ENCODE data around the gene NCOA7.

Gene NCOA7
- 45.0 to 102 (median 75.3) reads per million in 4 donors for total RNA-seq

- DNase-seq: peak; percentile 65 to 85 (median 72)
Measured at GRCh38 chr6:125790358-125791150, at the start of gene NCOA7. Gene NCOA7, plus strand, starts transcription at chr6:125790960. Its CDS starts 24,395 bp downstream, at chr6:125815355.

DNA sequence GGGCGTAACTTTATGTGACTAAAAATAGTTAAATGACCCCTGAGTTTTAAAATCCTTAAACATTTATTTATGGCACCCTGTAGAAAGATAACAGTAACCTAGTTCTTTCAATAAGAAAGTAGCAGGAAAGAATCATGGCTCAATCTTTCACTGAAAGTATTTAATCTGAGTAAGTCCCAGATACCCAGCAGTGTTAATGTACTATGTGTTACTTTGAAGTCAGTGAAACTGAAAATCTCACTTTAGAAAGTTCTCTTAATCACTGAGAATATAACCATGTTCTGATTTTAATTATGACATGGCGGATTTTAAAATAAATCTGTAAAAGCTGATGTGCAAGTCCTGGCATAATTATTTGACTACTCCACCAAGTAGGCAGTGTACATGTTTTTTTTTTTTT is 49.4 kb upstream of the NCOA7 start:
- no peak for DNase-seq

DNA sequence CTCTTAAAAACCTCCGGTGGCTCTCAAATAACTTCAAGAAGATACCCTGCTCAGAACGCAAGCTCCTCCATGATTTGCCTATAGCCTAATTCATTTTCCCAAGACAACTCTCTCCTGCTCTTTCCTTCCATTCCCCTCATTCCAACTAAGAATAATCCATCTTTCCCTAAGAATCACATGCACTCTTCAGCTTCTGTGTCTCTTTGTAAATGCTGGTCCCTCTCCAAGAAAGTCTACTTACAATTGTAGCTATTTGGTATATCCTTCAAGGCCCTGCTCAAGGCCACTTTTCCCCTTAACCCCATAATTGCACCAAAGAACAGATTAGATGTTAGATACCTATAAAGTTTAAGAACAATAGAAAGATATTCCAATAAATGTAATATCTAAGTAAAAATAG is 48.7 kb upstream of the NCOA7 start:
- no peak for DNase-seq

- no peak for DNase-seq
Measured at GRCh38 chr6:125742464-125743120, 48.2 kb upstream of the NCOA7 start.

- no peak for DNase-seq
Measured at GRCh38 chr6:125743604-125744003, 47.2 kb upstream of the NCOA7 start.

- no peak for DNase-seq
Measured at GRCh38 chr6:125745281-125746018, 45.3 kb upstream of the NCOA7 start.

GRCh38 chr6:125746019-125746414 is 44.7 kb upstream of the NCOA7 start:
- no peak for DNase-seq

DNA sequence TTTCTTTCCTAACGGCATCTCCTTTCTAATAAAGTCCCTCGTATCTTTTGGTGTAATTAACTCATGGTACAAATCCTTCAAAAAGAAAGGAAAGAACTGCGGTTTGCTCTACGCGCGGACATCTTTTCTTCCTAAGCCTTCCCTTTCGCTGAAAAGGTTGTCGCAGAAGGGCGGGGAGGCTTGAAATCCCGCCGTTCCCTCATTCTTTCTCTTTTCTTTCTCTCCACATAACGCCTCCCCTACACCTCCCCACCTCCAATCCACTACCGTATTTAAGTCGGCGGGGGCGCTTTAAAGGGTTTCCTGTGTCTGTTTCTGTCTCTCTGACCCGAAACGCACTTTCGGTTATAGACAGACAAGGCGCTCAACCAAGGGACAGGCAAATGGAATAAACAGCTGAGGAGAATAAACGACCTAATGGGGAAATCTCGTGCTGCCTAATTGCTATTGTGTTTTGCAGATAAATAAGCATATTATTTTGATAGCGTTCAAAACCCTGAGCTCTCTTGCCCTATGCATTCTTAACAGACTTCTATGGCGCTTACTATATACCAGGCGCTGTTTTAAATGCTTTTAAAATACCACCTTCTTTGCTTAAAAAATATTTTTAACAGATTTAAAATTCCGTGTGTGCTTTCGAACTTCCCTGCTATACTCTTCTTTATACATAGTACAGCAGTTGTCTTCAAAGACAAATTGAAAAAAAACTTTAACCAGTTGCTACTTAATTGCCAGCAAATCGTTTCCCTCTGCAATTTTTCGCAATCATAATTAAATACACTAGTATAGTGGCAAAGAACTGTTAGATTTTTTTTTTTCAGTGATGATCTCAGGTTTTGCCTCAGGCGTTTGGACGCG is 43.8 kb upstream of the NCOA7 start:
- DNase-seq: peak in 4 of 5 donors; percentile 56 to 70 (median 64)

GRCh38 chr6:125747589-125748405 is 43.0 kb upstream of the NCOA7 start:
- DNase-seq: peak in 3 of 5 donors; percentile 4 to 20 (median 19)

DNA sequence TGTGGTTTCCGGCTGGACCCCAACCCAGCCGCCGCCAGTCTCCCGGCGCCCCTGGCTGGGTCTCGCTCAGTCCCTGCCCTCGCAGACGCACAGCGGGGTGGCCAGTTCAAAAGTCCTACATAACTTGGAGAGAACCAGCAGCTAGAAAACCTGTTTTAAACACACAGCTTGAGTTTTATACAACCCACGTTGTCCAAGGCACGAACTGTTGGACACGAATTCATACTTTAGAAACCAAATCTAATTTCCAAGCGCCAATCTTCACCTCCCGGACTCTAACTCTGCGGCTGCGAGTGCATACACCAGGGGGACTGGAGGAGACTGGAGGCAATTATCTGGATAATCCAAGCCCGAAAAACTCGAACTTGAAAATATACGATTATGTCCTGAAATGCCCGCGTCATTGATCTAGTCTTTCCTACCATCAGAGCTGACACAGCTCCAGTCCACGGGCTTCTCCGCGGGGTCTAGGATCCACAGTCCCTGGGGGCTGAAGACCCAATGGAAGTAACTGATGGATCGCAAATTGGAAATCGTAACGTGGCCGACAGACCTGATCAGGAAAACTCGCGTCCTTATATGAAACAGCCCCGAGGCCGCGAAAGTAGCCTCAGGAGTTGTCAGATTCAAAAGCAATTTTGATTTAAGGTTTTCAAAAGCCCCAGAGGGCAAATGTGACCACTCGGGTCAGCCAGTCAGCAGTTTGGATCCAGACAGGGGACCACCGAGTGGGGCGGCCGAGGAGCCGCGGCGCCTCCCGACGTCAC is 42.2 kb upstream of the NCOA7 start:
- peak in 2 of 5 donors; percentile 6 to 8 for DNase-seq

- peak; percentile 62 to 85 (median 76) for DNase-seq
Measured at GRCh38 chr6:125749173-125749864, 41.4 kb upstream of the NCOA7 start, which contains the start of gene HEY2. Gene HEY2, plus strand, starts transcription at chr6:125749632. Its CDS starts 145 bp downstream, at chr6:125749777.

DNA sequence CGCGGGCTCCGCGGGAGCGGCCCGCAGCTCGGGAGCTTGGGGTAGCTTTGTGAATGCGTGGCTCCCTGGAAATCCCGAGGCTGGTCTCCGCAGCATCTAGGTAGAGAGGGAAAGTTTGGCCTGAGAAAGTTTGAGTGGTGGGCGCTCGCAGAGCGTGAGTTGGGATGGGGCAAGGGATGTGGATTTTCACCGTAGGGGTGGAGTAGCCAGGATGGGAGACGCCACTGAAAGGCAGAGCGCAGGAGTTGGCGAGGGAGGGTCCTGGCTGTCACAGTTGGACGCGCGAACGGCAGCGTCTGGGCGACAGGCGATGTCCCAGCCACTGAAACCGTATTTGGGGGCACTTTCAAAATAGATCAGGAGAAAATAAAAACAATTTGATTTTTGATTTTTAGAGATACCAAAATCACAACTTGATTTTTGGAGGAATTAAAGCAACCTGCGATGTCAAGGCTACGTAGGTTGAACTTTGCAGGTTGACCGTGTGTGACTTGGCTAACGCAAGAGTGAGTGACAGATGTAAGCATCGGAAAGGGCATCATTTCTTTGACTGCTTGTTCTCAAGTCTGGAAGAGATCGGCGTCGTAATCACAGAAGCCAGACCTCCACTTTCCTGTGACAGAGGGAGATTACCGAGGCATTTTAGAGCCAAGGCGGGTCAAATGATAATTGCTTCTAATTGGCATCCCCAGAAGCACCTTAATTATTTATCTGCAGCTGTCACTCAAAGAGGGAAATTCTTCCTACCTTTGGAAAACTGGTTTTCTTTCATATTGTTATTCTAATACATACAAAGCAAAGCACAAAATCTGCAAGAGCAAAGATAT is 40.7 kb upstream of the NCOA7 start:
- peak in 1 of 5 donors; percentile 4 for DNase-seq

DNA sequence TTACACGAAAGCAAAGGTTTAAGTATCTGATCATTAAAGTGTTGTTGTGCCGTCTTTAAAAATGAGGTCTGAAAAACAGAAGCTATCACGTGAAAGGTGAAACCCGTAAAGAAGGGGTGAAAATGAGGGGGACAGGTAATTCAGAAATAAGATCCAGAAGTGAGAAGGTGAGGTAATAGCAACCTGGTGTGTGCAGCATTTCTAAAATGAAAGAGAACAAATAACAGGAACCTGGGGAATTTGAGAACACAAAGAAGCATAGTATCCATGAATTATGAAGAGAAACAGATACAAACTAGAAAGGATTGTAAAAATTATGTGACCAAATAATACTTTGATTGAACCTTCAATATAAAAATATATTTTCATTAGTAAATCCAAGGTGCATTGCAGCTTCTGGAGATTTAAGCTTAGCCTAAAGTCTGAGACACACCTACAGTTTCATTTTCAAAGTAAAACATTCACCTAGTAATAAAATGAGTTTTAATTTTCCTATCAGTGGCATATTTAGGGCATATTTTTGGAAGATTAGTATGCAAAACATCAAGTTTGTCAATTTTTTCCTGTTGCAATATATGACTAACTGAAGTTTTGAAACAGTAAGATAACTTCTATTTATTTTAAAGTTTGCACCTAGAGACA is 39.9 kb upstream of the NCOA7 start:
- DNase-seq: no peak

GRCh38 chr6:125751334-125751916 is 39.3 kb upstream of the NCOA7 start:
- DNase-seq: no peak

GRCh38 chr6:125752773-125753172 is 38.0 kb upstream of the NCOA7 start:
- DNase-seq: no peak

DNA sequence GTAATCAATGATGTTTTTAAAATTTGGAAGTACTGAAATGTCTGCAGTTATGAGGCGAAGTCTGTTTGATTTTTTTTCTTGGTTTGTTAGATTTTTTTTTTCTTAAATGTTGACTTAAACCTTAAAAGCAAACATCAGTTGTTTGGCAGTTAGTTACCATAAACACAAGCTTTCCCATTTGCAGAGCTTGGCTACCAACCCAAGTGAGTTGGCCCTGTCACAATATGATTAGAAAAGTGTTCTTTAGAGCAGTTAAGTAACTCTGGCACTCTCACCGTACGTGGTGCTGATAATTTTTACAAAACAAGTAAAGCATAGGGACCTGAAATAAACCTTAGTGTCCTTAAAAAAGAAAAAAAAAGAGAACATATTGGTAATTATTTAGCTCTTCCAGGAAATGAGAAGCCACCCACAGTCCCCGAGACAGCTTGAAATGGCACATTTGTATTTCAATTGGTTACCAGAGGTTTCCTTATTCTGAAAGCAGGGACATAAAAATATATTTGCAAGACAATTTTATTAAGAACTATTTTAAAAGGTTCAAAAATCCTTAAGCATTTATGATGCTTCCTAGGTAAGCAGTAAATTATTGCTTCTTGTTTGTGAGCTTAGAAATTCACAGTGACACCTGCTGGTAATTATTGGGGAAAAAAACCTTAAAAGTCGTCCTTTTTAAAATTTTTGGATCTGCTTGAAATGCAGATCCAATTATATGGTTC is 37.4 kb upstream of the NCOA7 start:
- DNase-seq: peak in 1 of 5 donors; percentile 14

GRCh38 chr6:125753937-125754259 is 36.9 kb upstream of the NCOA7 start:
- no peak for DNase-seq

Data from T-helper 1 cell (primary cell).